GM12878 (cell line): ENCODE data around the gene CDK4. TPM values are rescaled to one million over a fixed set of nuclear protein-coding genes. Genes with fewer than 3 reads are reported as not detected.
A peak's percentile ranks its signal among the peaks of the same experiment; 100 is the strongest.

ENCODE experiments used
- ATAC-seq: fragments of 200-7000 bp; cut with Tn5 transposase; 3 replicates; pipeline ENCODE4 v1.9.1; 2020; ENCODE audit warnings: mild to moderate bottlenecking, moderate library complexity
- BruUV-seq: library from RNA; stranded (reverse); fragments of 400-500 nt; replicated peaks from 2 replicates; lab custom pipeline; 2021; lab: Mats Ljungman, UMichigan
- CTCF ChIA-PET: fragments of 300-600 bp; sonication (Branson Sonifier 250); formaldehyde crosslinking; extraction: SDS; loops from one replicate; lab custom pipeline; 2021; ENCODE audit warnings: inconsistent platforms; lab: Yijun Ruan, JAX
- POLR2A ChIA-PET: fragments of 350-600 bp; formaldehyde crosslinking; extraction: SDS; loops from one replicate; lab custom pipeline; 2021; ENCODE audit warnings: inconsistent platforms; lab: Charles Lee
- RAD21 ChIA-PET: fragments of 300-600 bp; sonication (Branson Sonifier 250); formaldehyde crosslinking; loops from one replicate; lab custom pipeline; 2023; ENCODE audit warnings: antibody characterized with exemption; ENCODE audit not compliant: unreplicated experiment; lab: Charles Lee
- SMC1A ChIA-PET: fragments of 300-600 bp; sonication (Branson Sonifier 250); formaldehyde crosslinking; loops from one replicate; lab custom pipeline; 2023; ENCODE audit not compliant: unreplicated experiment, uncharacterized antibody; lab: Charles Lee
- DNase-seq: peaks from one replicate; pipeline ENCODE4 v3.0.0-alpha.2; 2011; ENCODE audit warnings: low read depth, low spot score
- FAIRE-seq: peaks from 3 replicates; lab custom pipeline; 2011; peaks lifted over from hg19 to GRCh38; lab: Jason Lieb, UNC
- H2AFZ ChIP-seq: 2 replicates; pipeline ENCODE4 v1.6.0; 2011; ENCODE audit warnings: low read depth, low read length, control low read depth; ENCODE audit not compliant: control insufficient read depth
- H3K27ac ChIP-seq: 2 replicates; pipeline ENCODE4 v1.5.1; 2011; ENCODE audit warnings: control low read depth; ENCODE audit not compliant: control insufficient read depth, insufficient read depth
- H3K27me3 ChIP-seq, 2 experiments: replicated peaks in 1 of 2; 2 replicates each; pipeline versions ENCODE4 v1.6.0 to v1.6.1; 2011; ENCODE audit warnings: low read length in 1 of 2; ENCODE audit not compliant: control insufficient read depth in 2 of 2, insufficient read depth in 2 of 2
- H3K36me3 ChIP-seq, 2 experiments: 2 replicates each; pipeline ENCODE4 v1.5.1; 2011; ENCODE audit warnings: low read length in 1 of 2; ENCODE audit not compliant: control insufficient read depth in 2 of 2, insufficient read depth in 2 of 2
- H3K4me1 ChIP-seq: 2 replicates; pipeline ENCODE4 v1.6.1; 2011; ENCODE audit warnings: mild to moderate bottlenecking, low read length, moderate library complexity, mixed read lengths; ENCODE audit not compliant: control insufficient read depth, insufficient read depth
- H3K4me2 ChIP-seq: 2 replicates; pipeline ENCODE4 v1.6.0; 2011; ENCODE audit warnings: control low read depth; ENCODE audit not compliant: control insufficient read depth, insufficient read depth
- H3K4me3 ChIP-seq: fragments of 200-600 bp; sonication (generic); 2 replicates; pipeline ENCODE4 v1.5.1; 2016
- H3K79me2 ChIP-seq: 2 replicates; pipeline ENCODE4 v1.6.0; 2011; ENCODE audit warnings: low read length; ENCODE audit not compliant: control insufficient read depth, insufficient read depth
- H3K9ac ChIP-seq: 2 replicates; pipeline ENCODE4 v1.8.0; 2011; ENCODE audit warnings: low read length, control low read depth, mixed read lengths; ENCODE audit not compliant: control insufficient read depth, insufficient read depth
- H3K9me3 ChIP-seq: replicated peaks from 3 replicates; pipeline ENCODE4 v1.5.1; 2011; ENCODE audit warnings: mild to moderate bottlenecking, low read length; ENCODE audit not compliant: control insufficient read depth, insufficient read depth
- H4K20me1 ChIP-seq: 2 replicates; pipeline ENCODE4 v1.6.0; 2011; ENCODE audit not compliant: control insufficient read depth, insufficient read depth
- BCLAF1 ChIP-seq: fragments of 450-650 bp; IDR thresholded peaks from 2 replicates; pipeline ENCODE4 v1.6.1; 2017; ENCODE audit warnings: antibody characterized with exemption, mild to moderate bottlenecking, moderate library complexity
- BRCA1 ChIP-seq: IDR thresholded peaks from 2 replicates; pipeline ENCODE4 v1.6.1; 2011; ENCODE audit warnings: low read depth, low read length, improper control_type of control experiment
- CBFB ChIP-seq: IDR thresholded peaks from 2 replicates; pipeline ENCODE4 v1.6.1; 2016; ENCODE audit warnings: antibody characterized with exemption, low read depth
- CREB1 ChIP-seq: IDR thresholded peaks from 2 replicates; pipeline ENCODE4 v1.6.1; 2012; ENCODE audit warnings: low read depth, mild to moderate bottlenecking, inconsistent platforms
- CTCF ChIP-seq, 3 experiments: IDR thresholded peaks in 2 of 3; conservative IDR thresholded peaks in 1 of 3; 2 replicates each; pipeline ENCODE4 v1.5.1; 2011; ENCODE audit warnings: low read depth in 3 of 3, low read length in 3 of 3, mild to moderate bottlenecking in 3 of 3, control low read depth in 2 of 3, moderate library complexity in 2 of 3, inconsistent platforms in 1 of 3, mixed read lengths in 1 of 3; ENCODE audit not compliant: control insufficient read depth in 2 of 3, insufficient read depth in 1 of 3; ENCODE audit errors: extremely low read depth in 1 of 3
- HDAC6 ChIP-seq: fragments of 200-600 bp; sonication (generic); IDR thresholded peaks from one replicate; pipeline ENCODE4 v1.8.0; 2017; ENCODE audit warnings: antibody characterized with exemption; ENCODE audit not compliant: unreplicated experiment
- MAX ChIP-seq: IDR thresholded peaks from 2 replicates; pipeline ENCODE4 v1.6.1; 2012; ENCODE audit warnings: low read depth, low read length, improper control_type of control experiment
- MYB ChIP-seq: fragments of 150-350 bp; IDR thresholded peaks from 2 replicates; pipeline ENCODE4 v1.6.1; 2014; ENCODE audit warnings: mild to moderate bottlenecking, low read depth, low read length, borderline replicate concordance
- NR2F1 ChIP-seq: fragments of 450-650 bp; conservative IDR thresholded peaks from 2 replicates; pipeline ENCODE4 v1.6.1; 2017; ENCODE audit warnings: mild to moderate bottlenecking
- NRF1 ChIP-seq: conservative IDR thresholded peaks from 2 replicates; pipeline ENCODE4 v1.6.1; 2011; ENCODE audit warnings: mild to moderate bottlenecking, low read depth, low read length, improper control_type of control experiment
- POLR2A ChIP-seq: IDR thresholded peaks from 2 replicates; pipeline ENCODE4 v1.6.1; 2011; ENCODE audit warnings: low read depth, mild to moderate bottlenecking, low read length
- SP1 ChIP-seq: IDR thresholded peaks from one replicate; pipeline ENCODE4 v1.6.1; 2011; ENCODE audit warnings: low read depth, low read length
- TAF1 ChIP-seq: IDR thresholded peaks from 2 replicates; pipeline ENCODE4 v1.6.1; 2011; ENCODE audit warnings: mild to moderate bottlenecking, low read depth, low read length, borderline replicate concordance
- ZNF592 ChIP-seq: fragments of 450-650 bp; IDR thresholded peaks from 2 replicates; pipeline ENCODE4 v1.6.1; 2017; ENCODE audit warnings: mild to moderate bottlenecking, moderate library complexity
- WGBS: methylation state at CpG from one replicate; pipeline ENCODE4 v1.1.6; 2016; ENCODE audit warnings: low lambda C conversion rate; ENCODE audit not compliant: insufficient replicate concordance, insufficient coverage; ENCODE audit errors: missing lambda C conversion rate; 5-methylcytosine and 5-hydroxymethylcytosine counted together
- in situ Hi-C: fragments of 300-500 bp; cut with MboI; formaldehyde crosslinking; loops from 9 replicates; pipeline ENCODE4 v1.14.3; 2018; ENCODE audit warnings: mixed read lengths
- intact Hi-C: fragments of 100-400 bp; cut with micrococcal nuclease; formaldehyde crosslinking; loops from one replicate; pipeline ENCODE4 v1.14.2; 2022; ENCODE audit not compliant: unreplicated experiment
- polyA plus RNA-seq, 11 experiments: library from polyadenylated mRNA; depleted of rRNA in 4 of 11; unstranded in 6 of 11; stranded (reverse) in 5 of 11; fragments of >200 nt; fragmentation: Nextera tagmentation in 4 of 11; fragmentation: Illumina TruSeq in 1 of 11; extraction: Ambion mirVana in 4 of 11; extraction: Trizol in 1 of 11; gene quantifications; 1 replicate in 1 of 11; 2 replicates in 10 of 11; pipeline versions ENCODE4 v1.2.1 to v1.2.3, GENCODE V29; 2011 to 2016; ENCODE audit warnings: inconsistent platforms in 2 of 11, missing spikeins in 2 of 11, low read depth in 1 of 11
- total RNA-seq, 4 experiments: library from RNA; depleted of rRNA in 3 of 4; stranded (reverse); fragments of >200 nt in 3 of 4; fragmentation: Illumina TruSeq in 1 of 4; extraction: Trizol in 1 of 4; gene quantifications; 2 replicates each; pipeline versions ENCODE4 v1.2.1 to v1.2.3, GENCODE V29; 2013 to 2021

The CDK4 gene
- total and polyA plus RNA-seq, 10 of the 15 experiments (the other 5 are each of a cell fraction or from before 2014, with no cell fraction given) = 26.1 to 385 (median 221) TPM

GRCh38 chr12:57753756-57754337, 1.7 kb upstream of the CDK4 start:
- H3K9me3 ChIP-seq = no peaks in the 10 kb centered on the region; the same call in 2 of the 3 replicates
- 0 out of 2 replicates have a peak overlapping the region, but pooled peaks have one; percentile 68 for H3K4me3 ChIP-seq
- H3K4me2 ChIP-seq = peak overlapping the region; percentile 61; the same call in 1 of the 2 replicates
- WGBS = 45% methylated on average over 1 of the region's 1 CpG
- ATAC-seq (no peak), DNase-seq (no peak), FAIRE-seq (no peak)
- POLR2A ChIA-PET = interaction anchor here (0.7 to 1.2 kb wide), 2 partner anchors 9 to 147 kb away, joined by 3 to 5 read pairs; partner anchors contain the start of gene TSPAN31
- in situ Hi-C loops = no loop called here
- CTCF ChIA-PET = interaction anchor here (0.6 to 4.7 kb wide), 3 partner anchors 14 to 30 kb away, joined by 3 to 62 read pairs (median 3); partner anchors contain the start of gene CYP27B1
- H3K79me2 ChIP-seq = peaks cover 30% of the 10 kb centered on the region
- no peak overlapping the region for H3K27ac ChIP-seq
- RAD21 ChIA-PET = no interaction called here
- no TSS peak for BruUV-seq
- no peak overlapping the region; the same call in 1 of the 2 replicates for H3K9ac ChIP-seq
- H3K36me3 ChIP-seq = peaks cover 3 to 5% of the 10 kb centered on the region in 2 experiments; a peak in 3 of 4 replicates
- SMC1A ChIA-PET = interaction anchor here (1.4 kb wide), 1 partner anchor 12 kb away, joined by 5 read pairs; no protein-coding TSS in a partner anchor
- H3K4me1 ChIP-seq = peaks cover 27% of the 10 kb centered on the region
- H2AFZ ChIP-seq = peak overlapping the region; percentile 42
- intact Hi-C loops = loop anchor here (10.0 kb wide), 1 partner anchor 279 kb away; the partner anchor contains the start of gene ARHGAP9
- H4K20me1 ChIP-seq = no peaks in the 10 kb centered on the region
- H3K27me3 ChIP-seq = no peaks in the 10 kb centered on the region
- TF ChIP-seq POLR2A (no peak), BCLAF1 (no peak), CBFB (no peak), NRF1 (no peak), SP1 (no peak), BRCA1 (no peak), ZNF592 (no peak), MAX (no peak), HDAC6 (no peak), TAF1 (no peak), CTCF (IDR thresholded peaks at IDR 0.05 in 2 of 3, conservative IDR thresholded peaks at IDR 0.05 in 1 of 3; ENCODE audit: control insufficient read depth in 2 of 3, extremely low read depth in 1 of 3, insufficient read depth in 1 of 3, low read depth in 3 of 3, low read length in 3 of 3) (no peak), CREB1 (no peak), NR2F1 (no peak), MYB (no peak)
